Activated CD4-positive, alpha-beta T cell treated with anti-CD3 and anti-CD28 coated beads for 48 hours (primary cell): ENCODE measurements around the gene ANKRD11.
"Not testable (repeated sequence)": the region's sequence is repeated elsewhere in the genome, so short reads cannot be mapped to it uniquely, and the experiment has no call there.

Experiments
- DNase-seq: peaks from one replicate; pipeline ENCODE4 v3.0.0-alpha.2; 2020

ANKRD11 gene

GRCh38 chr16:89476811-89477261 lies 13.5 kb downstream of the ANKRD11 start:
- no peak for DNase-seq

- no peak for DNase-seq
Measured at GRCh38 chr16:89476379-89476778, 14.0 kb downstream of the ANKRD11 start.

- no peak for DNase-seq
Measured at GRCh38 chr16:89475144-89475543, 15.2 kb downstream of the ANKRD11 start.

- no peak for DNase-seq
Measured at GRCh38 chr16:89473791-89474414, 16.5 kb downstream of the ANKRD11 start.

- DNase-seq = no peak
Measured at GRCh38 chr16:89473136-89473712, 17.1 kb downstream of the ANKRD11 start.

GRCh38 chr16:89472711-89473075 lies 17.7 kb downstream of the ANKRD11 start:
- DNase-seq = no peak

- no peak for DNase-seq
Measured at GRCh38 chr16:89467382-89467781, 23.0 kb downstream of the ANKRD11 start.

- no peak for DNase-seq
Measured at GRCh38 chr16:89466920-89467319, 23.4 kb downstream of the ANKRD11 start.

GRCh38 chr16:89463312-89463711 lies 27.0 kb downstream of the ANKRD11 start:
- not testable (repeated sequence) for DNase-seq

GRCh38 chr16:89462639-89463038 lies 27.7 kb downstream of the ANKRD11 start:
- not testable (repeated sequence) for DNase-seq

GRCh38 chr16:89461890-89462289 lies 28.5 kb downstream of the ANKRD11 start:
- not testable (repeated sequence) for DNase-seq

- DNase-seq = no peak
Measured at GRCh38 chr16:89460556-89460955, 29.8 kb downstream of the ANKRD11 start.

- DNase-seq = no peak
Measured at GRCh38 chr16:89458967-89459366, 31.4 kb downstream of the ANKRD11 start.

GRCh38 chr16:89458551-89458950 lies 31.8 kb downstream of the ANKRD11 start:
- no peak for DNase-seq

- no peak for DNase-seq
Measured at GRCh38 chr16:89456419-89456959, 33.9 kb downstream of the ANKRD11 start.

GRCh38 chr16:89455692-89456091 lies 34.7 kb downstream of the ANKRD11 start:
- DNase-seq = no peak

- DNase-seq = no peak
Measured at GRCh38 chr16:89455178-89455577, 35.2 kb downstream of the ANKRD11 start.

GRCh38 chr16:89454378-89455125 lies 35.8 kb downstream of the ANKRD11 start:
- not testable (repeated sequence) for DNase-seq

- no peak for DNase-seq
Measured at GRCh38 chr16:89453501-89454321, 36.6 kb downstream of the ANKRD11 start.

GRCh38 chr16:89452925-89453324 lies 37.4 kb downstream of the ANKRD11 start:
- DNase-seq = no peak

GRCh38 chr16:89452241-89452640 lies 38.1 kb downstream of the ANKRD11 start:
- no peak for DNase-seq

- DNase-seq = no peak
Measured at GRCh38 chr16:89450537-89450936, 39.8 kb downstream of the ANKRD11 start.
